ENCODE measurements around the gene MN1.

Gene MN1

DNA sequence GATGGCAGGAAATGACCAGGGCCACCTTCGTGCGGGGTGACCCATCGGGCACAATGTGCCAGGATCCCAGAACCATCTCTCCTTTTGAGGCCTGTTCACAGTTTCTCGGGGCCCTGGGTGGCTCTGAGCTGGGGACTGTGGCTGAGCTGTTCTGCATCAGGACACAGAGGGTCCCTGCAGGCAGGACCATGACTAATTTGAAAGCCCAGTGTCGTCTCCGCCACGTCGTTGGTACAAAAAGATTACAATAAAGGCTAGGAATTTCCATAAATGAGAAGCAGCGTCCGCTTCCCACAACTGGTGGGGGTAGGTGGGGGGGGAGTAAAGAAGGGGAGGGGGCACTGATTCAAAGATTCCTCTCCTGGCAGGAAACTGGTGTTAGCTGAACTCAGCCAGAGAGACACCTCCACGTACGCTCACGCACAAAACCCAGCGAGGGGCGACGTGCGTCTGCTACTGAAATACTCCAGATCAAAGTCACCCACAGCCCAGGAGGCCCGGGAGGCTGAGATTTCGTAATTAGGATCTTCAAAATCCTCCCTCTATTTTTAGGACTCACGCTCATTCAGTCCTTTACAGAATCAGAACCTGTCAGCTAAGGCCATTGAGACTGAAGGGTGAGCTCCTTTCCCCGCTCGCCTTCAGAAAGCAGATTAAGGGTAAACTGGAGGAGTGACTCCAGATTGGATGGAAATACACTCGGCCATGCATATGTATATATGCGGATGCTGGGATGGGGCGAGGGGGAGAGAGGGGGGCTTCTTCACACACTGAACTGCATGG is 11.0 kb downstream of the MN1 start:
- H3K4me3 ChIP-seq, result peak overlapping the region; percentile 62
- DNase-seq (ENCODE audit: low spot score), result no peak
- TF ChIP-seq, protein P1, sequence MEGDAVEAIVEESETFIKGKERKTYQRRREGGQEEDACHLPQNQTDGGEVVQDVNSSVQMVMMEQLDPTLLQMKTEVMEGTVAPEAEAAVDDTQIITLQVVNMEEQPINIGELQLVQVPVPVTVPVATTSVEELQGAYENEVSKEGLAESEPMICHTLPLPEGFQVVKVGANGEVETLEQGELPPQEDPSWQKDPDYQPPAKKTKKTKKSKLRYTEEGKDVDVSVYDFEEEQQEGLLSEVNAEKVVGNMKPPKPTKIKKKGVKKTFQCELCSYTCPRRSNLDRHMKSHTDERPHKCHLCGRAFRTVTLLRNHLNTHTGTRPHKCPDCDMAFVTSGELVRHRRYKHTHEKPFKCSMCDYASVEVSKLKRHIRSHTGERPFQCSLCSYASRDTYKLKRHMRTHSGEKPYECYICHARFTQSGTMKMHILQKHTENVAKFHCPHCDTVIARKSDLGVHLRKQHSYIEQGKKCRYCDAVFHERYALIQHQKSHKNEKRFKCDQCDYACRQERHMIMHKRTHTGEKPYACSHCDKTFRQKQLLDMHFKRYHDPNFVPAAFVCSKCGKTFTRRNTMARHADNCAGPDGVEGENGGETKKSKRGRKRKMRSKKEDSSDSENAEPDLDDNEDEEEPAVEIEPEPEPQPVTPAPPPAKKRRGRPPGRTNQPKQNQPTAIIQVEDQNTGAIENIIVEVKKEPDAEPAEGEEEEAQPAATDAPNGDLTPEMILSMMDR (IDR thresholded peaks at IDR 0.05), result no peak
- H3K27ac ChIP-seq, result peak overlapping the region; percentile 93 to 94

DNA sequence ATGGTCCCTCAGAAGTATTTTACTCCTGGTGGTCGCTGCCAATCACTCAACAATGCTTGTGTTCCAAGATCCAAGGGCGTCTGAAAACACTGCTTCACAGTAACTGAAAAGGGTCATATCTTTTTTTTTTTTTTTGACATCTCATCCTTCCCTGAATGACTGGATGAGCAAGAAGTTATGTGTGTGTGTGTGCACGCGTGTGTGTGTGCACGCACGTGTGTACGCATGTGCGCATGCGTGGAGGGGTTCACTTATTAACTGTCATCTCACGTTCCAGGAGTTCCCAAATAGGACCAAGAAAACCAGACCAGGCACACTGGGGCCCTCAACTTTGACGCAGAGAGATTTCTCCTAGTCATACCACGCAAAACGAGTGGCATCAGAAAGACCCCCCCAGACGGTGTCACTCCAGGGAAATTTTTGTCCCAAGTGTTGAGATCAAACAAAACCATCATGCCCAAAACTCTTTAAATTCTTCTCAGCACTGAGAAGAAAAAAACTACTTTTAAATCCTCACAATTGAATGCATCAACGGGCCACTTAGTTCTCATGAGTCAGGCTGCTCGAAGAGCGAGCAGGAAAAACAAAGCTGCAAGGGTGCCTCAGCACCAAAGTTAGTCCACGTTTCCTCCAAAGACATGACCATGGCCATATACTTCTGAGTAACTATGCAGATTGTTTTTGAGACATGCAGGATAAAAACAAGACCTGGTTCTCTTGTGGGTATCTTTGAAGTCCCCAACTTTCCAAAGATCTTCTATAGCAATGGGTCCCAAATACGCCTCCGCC is 12.9 kb downstream of the MN1 start:
- DNase-seq (ENCODE audit: low spot score), result no peak
- peak overlapping the region; percentile 93 to 94 for H3K27ac ChIP-seq
- TF ChIP-seq, protein P1 (IDR thresholded peaks at IDR 0.05), result no peak

DNA sequence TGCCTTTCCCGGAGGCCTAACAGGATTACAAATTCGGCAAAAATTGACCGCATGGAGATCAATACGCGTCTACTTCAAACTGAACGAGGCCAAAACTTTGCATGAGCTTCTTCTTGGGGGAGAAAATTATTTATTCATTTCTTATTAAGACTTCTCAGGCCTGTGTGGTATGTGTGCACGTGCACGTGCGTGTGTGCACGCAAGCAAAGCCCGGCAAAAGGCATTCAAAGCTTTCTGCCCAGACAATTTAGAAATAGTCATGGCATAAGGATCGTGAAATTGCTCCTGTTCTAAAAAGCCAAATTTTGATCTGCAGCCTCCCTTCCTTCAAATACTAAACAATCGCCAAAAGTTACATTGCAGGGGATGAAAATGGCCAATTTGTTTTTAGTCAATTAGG is 14.6 kb downstream of the MN1 start:
- no peak for DNase-seq (ENCODE audit: low spot score)
- H3K4me3 ChIP-seq, result peak overlapping the region; percentile 28
- TF ChIP-seq, protein P1 (IDR thresholded peaks at IDR 0.05), result no peak
- H3K27ac ChIP-seq, result peak overlapping the region; percentile 91 to 93

More for the DNA sequence above, 12.9 kb downstream of the MN1 start:
- H3K4me3 ChIP-seq, result no peak overlapping the region

DNA sequence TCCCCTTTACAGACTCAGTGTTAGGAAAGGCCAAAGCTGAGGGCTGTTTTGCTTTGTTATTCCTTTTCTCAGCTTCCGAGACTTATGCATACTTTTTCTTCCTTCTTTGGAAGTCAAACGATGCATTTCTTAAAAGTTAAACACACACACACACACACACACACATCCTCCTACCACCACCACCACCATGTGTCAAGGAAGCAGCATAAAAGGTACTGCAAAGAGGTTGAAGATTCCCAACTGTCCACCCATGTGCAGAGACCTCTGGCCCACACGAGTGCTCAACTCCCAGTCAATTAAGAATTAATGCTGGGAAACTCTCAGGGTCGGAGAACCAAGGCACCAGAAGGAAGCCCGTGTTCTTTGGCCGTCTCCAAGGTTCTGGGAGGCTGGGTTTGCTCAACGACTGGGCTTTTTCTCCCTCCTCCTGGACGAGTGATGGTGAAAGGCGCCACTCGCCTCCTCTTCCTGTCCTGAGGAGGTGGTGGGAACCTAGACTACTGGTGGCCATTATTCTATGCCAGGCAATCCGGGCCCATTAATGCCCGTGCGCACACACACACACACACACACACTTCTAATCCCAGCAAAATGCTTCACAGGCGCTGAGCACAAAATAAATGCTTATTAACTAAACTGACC is 15.1 kb downstream of the MN1 start:
- TF ChIP-seq, protein P1 (IDR thresholded peaks at IDR 0.05), result no peak
- no peak for DNase-seq (ENCODE audit: low spot score)
- Histone ChIP-seq H3K4me3 (peak overlapping the region; percentile 28), H3K27ac (peak overlapping the region; percentile 91 to 93)

DNA sequence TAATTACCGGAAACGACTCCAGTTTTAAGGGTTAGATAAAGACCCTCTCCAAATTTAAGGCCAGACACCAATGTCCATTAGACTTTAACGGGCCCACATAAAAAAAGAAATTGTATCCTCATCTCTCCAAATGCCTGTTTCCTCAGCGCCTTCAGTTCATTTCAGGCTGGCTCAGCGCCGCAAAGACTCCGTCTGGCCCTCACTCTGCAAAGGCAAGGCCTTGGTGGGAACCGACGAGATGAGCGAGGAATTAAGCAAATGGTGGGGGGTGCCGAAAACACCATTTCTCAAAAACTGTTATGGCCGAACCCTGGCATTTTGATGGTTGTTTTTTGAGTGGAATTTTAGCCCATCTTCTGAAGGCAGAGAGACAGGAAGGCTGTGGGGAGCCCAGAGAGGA is 15.7 kb downstream of the MN1 start:
- Histone ChIP-seq H3K27ac (peak overlapping the region; percentile 91 to 93), H3K4me3 (peak overlapping the region; percentile 56)
- TF ChIP-seq, protein P1 (IDR thresholded peaks at IDR 0.05), result no peak
- no peak for DNase-seq (ENCODE audit: low spot score)

DNA sequence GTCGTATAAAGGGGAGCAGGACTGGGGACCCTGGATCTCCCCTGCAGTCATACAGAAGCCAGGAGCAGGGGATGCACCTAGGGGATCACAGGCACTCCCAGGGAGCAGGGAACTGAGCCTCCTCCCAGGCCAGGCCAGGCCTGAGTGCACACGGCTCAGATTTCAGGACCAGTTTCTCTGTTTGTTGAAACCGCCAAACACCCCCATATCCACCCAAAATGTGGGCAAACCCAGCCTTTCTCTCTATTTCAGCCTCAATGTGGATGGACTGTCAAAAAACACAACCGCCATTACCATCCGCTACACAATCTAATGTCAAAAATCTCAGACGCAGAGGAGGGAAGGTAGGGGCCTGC is 17.5 kb downstream of the MN1 start:
- Histone ChIP-seq H3K4me3 (no peak overlapping the region), H3K27ac (peak overlapping the region; percentile 91 to 93)
- TF ChIP-seq, protein P1 (IDR thresholded peaks at IDR 0.05), result no peak
- DNase-seq (ENCODE audit: low spot score), result no peak

Measured in coronary artery (tissue), 2 donors.